GM10847 (cell line): ENCODE results near the gene CABCOCO1.

Source experiments
- POLR2A ChIP-seq: IDR thresholded peaks from 2 replicates; pipeline ENCODE4 v1.6.1; 2011; ENCODE audit not compliant: insufficient read length; ENCODE audit errors: extremely low read depth

Gene CABCOCO1

DNA sequence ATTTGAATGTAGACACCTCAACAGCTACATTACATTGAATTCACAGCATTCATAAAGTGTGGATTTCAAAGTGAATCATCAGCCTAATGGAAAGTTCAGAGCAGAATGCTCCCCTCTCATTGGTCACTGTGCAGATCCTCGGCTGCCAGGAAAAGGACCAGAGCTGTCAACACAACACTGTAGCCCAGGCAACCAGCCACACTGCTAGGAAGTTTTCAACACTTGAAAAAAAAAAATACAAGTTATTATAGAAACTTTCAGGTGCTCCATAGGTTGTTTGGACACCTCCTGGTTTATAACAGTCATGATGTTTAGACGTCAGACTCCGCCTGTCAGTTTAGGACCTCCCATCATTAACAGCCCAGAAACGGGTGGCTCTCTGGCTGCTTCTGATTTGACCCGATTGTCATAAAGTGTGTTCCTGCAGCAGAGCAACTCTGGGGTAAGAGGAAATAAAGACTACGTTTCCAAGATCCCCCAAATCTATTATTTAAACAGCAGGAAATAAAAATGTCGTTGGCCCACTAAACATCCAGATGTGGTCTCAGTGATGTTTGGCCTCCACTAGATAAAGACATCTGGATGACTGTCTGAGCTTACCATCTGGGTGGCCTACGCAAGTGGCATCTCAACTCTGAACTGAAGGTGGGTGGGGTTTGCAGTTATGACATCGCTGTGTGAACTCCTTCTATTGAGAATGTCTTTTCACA, 117.4 kb downstream of the CABCOCO1 start:
- no peak for TF ChIP-seq POLR2A

DNA sequence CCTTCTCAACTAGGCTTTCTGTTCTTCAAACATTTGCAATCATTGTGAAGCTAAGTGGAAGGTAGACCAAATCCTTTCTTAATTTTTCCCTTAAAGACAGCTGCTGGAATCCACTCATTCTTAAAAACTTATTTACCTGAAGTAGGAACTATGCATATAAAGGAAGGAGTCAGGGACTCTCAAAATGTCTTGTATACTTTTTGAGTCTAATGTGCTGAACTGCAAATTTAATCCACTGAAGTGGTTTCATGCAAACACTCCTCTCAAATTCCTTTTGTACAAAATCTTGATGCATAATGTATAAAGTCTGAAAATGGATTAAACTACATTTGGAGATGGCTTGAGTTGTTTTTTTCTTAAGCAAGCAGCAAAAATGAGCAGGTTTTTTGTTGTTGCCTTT, 118.0 kb downstream of the CABCOCO1 start:
- TF ChIP-seq POLR2A = no peak

DNA sequence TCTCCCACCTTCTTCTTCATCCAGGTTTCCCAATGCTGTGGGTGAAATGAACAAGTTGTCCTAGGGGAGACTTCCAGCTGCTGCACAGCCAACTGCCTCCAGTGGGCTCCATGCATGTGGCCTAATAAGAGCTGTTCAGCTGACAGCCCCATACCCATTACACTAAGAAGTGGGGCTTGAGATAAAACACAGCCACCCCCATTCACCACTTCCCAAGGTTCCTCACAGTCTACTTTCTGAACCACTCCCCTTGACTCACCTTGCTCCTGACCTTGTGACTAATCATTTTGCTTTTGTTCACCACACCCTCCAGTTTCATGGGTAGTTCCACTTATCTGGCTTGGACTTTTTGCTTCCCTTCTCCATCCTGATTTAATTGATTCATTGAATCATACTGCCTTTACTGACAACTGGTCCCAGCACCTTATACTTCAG, 119.3 kb downstream of the CABCOCO1 start:
- no peak for TF ChIP-seq POLR2A

DNA sequence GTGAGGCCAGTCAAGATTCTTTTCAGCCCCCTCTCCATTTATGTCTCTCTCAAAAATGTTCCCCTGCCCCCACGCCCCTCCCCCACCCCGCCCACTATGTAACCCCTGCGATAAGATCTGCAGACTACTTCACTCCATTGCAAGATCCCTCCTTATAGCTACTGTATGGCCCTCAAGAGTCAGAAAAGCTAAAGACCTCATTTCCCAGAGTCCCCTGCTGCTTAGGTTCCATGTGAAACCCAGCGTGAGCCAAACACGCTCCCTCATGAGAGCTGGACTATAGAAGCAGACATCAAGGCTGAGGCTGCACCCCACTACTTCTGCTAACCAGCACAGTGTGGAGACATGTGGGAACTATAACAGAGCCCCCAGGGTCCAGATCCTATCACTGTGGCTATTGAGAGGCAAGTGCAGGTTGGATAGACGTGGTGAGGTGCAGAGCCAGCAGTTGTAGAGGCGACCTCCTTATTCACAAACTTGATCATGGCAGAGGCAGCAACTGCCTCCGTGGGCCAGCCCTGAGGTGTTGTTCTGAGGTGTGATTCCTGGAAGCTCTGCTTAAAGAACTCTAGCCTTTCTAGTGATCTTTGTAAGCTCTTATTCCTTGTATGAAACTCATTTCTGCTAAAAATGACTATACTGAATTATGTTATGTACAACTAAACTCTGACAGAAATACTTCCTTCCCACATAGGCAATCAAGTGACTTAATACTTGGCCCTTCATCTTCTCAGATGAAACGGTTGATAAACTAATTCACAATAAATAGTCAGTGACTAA, 121.8 kb downstream of the CABCOCO1 start:
- TF ChIP-seq POLR2A = no peak

DNA sequence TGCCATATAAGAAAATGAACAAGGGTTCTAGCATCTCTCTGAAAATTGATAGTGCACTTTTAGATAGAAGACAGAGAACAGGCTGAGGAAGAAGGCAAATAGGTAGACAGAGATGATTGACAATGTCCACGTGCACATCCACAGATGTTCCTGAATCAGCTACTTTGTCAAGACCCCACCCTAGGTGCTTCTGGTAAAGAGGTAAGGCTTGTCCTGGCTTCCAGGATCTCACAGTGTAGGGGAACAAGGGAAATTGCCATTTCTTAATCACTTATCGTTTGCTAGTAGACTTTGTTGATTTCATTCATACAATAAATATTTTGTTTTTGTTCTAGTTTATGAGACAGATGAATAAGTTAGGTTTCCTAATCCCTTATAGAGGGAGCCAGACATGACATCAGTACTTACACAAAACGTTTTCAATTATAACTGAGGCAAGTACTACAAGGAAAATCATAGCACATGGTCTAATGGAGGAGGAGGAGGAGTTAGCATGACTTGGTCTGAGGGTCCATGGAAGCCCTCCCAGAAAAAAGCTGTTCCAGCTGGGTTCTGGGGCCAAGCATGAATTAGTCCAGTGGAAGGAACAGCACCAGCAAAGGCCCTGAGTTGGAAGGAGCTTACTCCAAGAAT, 122.9 kb downstream of the CABCOCO1 start:
- TF ChIP-seq POLR2A = no peak

DNA sequence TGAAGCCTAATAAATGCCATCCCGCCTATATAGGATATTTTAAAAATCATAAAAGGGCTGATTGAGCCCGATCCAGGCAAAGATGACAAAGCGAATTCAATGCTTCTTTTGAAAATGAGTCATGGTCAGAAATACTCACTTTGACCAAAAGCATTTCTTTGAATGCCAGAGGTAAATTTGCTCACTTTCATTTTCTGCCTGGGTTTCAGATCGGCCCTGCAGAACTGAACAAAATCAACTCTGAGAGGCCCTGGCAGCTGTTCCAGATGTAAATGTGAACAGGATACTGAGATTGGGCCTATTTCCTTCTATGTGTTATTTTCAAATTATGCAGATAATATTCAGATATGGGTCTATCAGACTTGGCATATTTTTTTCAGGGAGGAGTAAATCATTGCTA, 124.0 kb downstream of the CABCOCO1 start:
- TF ChIP-seq POLR2A = no peak

DNA sequence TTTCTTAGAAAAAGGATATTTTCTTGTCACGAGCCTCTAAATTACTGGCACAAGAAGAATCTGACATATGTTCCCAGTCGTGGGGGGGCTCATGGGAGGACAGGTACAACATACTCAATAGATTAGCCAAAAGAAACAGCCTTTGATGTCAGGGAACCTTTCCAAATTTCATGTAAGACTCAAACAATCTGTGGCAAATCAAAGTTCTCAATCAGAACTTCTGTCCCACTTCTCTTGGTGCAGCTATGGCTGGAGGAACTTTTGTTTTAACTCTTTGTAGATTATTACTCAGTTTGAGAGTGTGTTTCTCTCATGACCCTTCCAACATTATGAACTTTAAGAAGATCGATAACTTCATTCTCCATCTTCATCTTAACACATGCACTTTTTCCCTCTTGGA, 124.4 kb downstream of the CABCOCO1 start:
- no peak for TF ChIP-seq POLR2A

DNA sequence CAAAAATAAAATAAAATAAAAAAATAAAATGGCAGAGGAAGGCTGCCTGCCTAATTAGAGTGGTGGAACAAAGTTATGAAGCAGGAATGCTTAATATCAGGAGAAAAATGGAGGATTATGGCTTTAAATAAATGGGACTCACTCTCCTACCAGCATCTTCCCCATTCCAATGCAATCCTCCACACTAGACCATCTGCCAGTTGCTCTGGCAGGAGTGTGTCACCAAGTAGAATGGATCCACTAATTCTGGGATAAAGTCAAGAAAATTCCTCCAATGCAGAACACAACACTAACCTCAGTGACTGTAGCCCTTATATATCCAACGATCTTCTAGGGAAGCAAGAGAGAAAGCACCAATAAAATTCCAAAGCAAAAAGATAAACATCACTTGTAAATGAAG, 126.3 kb downstream of the CABCOCO1 start:
- no peak for TF ChIP-seq POLR2A

DNA sequence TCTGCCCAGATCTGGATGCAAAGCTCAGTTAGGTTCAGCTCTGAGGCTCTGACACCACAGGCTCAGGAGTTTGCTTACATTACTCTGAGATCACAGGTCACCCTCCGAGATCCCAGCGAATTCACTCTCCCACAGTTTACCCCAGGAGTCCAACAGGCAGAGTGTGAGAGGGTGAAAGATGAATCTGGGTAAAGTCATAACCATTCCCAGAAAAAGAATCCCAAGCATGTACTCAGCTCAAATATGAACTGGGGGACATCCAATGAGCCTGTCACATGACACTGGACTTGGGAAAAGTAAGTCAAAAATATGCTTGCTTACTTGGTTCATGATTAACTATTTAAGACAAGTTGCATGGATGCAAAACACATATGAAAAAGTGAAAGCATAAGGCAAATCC, 128.5 kb downstream of the CABCOCO1 start:
- TF ChIP-seq POLR2A = no peak

DNA sequence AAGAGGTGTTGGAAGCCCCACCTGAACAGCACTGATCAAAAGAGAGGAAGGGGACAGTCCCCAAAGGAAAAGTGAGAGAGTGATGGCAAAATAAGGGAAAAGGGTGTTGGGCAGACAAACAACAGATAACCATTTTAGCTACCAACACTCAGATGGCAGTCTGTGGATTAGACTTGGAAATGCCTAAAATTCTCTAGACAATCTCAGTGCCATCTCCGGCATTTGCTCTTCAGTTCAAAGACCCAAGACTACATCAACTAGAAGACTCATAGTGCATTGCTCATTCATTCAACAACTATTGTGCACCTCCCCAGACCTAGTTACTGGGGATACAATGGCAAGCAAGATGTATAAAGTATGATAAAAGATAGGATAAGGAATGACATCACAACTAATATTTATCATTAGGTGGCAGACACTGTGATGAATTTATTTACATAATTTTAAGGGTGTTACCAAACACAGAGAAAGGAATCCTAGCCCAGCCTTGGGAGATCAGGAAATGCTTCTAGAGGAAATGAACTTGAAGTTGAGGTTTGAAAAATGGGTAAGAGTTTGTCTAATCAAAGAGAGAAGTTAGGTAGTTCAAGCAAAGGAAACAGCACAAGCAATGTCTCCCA, 129.5 kb downstream of the CABCOCO1 start:
- TF ChIP-seq POLR2A = no peak

DNA sequence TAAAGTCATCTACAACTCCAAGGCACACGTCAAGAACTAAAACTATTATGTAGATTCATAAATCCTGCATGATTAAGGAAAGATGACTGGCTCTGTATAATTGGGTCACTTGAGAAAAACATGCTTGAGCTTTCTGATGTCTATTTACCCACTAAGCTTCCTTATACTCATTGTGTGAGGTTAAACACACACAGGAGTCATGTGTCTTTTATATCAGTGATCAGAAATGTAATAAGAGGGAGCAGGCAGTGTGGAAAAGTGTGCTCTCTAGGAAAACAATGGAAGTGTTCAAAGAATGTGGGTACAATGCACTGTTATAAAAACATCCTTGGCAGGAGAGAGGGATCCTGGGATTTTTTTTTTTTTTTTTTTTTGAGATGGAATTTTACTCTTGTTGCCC, 130.2 kb downstream of the CABCOCO1 start:
- TF ChIP-seq POLR2A = no peak

DNA sequence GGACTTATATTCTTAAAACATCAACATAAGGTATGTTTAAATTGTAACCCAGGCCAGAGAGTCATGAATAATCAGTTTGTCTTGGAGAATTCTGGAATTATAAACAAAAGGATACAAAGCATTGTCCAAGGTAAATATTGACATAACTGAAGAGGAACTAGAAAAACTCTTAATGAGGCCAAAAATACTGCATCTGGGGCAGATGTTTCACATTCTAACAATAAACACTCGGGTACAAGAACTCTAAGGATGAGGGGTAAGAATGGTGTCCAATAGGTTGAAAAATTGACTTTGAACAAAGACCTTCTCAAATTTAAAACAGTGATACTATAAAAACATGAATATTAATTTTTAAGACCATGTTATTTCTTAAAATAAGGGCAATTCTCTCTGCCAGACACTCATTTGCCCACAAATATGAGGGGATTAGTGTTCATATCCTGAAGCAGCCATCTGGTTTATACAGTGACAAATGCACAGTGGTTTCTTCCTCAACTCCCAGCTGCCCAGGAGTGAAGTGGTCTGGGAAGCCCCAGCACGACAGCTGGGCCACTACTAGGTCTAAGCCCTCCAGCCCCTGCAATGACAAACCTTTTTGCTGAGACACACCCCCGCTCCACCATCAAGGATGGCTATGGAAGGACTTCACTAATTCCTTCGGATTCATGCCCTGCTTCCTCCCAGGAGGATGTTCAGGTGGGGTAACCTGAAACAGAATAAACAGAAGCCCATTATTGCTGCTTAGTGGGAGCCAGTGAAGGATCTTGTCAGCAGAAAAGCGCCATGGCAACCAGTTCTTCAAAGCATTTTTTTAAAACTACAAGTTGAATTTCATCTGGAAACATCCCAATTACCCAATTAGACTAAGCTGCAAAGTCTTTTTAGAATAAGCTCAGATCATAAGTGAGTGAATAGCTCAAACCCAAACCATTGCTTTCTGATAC, 131.3 kb downstream of the CABCOCO1 start:
- TF ChIP-seq POLR2A = no peak

DNA sequence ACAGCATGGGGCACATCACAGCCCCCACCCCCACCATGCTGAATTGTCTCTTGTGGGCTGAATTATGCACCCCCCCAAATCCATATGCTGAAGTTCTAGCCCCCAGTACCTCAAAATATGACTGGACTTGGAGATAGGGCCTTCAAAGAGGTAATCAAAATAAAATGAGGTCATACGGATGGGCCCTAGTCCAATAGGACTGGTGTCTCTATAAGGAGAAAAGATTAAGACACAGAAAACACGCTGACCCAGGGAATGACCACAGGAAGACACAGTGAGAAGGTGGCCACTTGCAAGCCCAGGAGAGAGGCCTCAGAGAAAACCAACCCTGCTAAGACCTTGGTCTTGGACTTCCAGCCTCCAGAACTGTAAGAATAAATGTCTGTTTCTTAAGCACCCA, 132.4 kb downstream of the CABCOCO1 start:
- no peak for TF ChIP-seq POLR2A

DNA sequence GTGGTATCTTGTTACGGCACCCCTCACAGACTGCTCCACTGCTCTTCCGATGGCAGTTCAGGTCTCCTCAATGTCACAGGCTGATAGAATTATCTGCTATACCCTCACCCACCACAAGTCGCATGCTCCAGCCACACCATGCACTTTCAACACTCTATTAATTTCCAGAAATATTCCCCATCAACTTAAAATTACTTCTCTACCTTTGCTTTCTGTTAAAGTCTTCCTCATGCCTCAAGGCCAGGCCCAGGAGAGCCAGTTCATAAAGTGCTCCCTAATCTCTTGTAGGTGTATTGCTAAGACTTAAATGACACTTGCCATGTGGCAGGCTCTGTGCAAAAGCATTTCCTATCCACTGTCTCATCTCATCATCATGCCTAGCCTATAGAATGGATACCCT, 132.8 kb downstream of the CABCOCO1 start:
- no peak for TF ChIP-seq POLR2A

DNA sequence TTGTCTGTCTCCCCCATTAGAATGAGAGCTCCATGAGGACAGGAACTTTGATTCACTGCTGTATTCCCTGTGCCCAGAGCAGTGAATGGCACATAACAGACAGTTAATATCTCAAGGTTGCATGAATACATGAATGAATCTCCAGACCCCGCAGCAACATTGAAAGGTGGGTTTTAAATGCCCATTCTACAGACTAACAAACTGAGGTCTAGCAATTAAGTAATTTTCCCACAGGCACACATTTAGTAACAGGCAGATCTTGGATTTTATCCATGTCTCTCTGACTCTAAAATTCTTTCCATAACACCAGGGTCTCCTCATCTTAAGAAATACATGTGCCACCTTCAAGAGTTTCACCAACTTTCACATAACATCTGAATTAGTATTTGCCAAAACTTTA, 134.1 kb downstream of the CABCOCO1 start:
- no peak for TF ChIP-seq POLR2A
